Fibroblast of skin of abdomen (primary cell): ENCODE results near the gene TRAPPC13. TPM values are rescaled to one million over a fixed set of nuclear protein-coding genes. Genes with fewer than 3 reads are reported as not detected.
A peak's percentile ranks its signal among the peaks of the same experiment; 100 is the strongest.
"Not testable (repeated sequence)": the region's sequence is repeated elsewhere in the genome, so short reads cannot be mapped to it uniquely, and the experiment has no call there.

Experiments used
- DNase-seq: peaks from one replicate; pipeline ENCODE4 v3.0.0-alpha.2; 2013
- polyA plus RNA-seq, 2 experiments: library from polyadenylated mRNA; unstranded; fragments of 120-200 nt; gene quantifications; one replicate each; pipeline ENCODE4 v1.2.1, GENCODE V29; 2013; ENCODE audit not compliant: insufficient read length in 2 of 2

The TRAPPC13 gene
- 15.4 TPM for polyA plus RNA-seq (2013, experiment 1 of 2; ENCODE audit: insufficient read length)
- 15.3 TPM for polyA plus RNA-seq (2013, experiment 2 of 2; ENCODE audit: insufficient read length)

DNA sequence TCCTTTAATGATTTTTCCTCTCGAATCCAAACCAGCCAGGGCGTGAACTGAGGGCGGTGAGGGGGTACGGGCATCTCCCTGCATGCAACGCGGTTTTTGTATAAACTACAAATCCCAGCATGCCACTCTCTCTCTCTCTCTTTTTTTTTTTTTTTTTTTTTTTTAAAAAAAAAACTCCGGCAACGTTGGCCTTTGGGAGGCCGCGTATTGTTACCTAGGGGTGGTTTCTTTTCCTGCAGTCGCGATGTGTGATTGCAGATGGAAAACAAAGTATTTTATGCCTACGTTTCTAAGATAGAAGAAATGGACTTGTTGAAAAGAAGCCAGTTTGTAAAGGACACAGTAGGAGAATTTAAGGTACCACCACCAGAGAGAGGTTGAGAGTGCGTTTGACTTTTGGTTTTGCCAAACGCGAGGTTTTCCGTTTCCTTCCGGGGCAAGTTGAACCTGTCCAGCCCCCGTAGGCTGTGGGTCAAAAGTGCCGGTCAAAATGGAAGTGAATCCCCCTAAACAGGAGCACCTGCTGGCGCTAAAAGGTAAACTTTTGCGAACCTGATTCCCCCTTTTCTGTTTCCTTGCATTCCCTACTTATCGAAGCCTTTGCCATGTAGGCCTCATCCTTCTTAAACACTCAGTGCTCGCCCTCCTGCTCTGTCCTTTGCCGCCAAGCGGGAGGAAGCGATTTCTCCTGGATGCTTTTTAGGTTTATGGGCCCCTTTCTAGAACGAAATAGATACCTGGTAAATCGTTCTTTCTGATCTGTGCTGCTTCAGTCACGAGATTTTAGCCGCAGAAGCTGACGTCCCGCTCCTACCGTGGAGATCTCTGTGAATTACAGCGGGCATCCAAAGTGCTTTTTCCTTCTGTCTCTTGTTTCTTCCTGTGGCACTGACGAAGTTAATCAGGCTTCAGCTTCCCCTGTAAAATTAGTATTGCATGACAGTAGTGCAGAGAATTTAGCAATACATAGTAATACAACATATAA is at the start of gene TRAPPC13, which contains the start of gene SHLD3:
TSS of gene TRAPPC13 (plus strand) at position 457 of the 985 bp plus-strand sequence. CDS start at position 491, 34 bp downstream.
TSS of gene SHLD3 (plus strand) at position 457 of the 985 bp plus-strand sequence. CDS start 4,561 bp downstream, outside the sequence.
- peak; percentile 88 for DNase-seq

- DNase-seq, result no peak
These were observed 47.7 kb upstream of the TRAPPC13 start for GRCh38 chr5:65577141-65577540.

- no peak for DNase-seq
These were observed 36.1 kb upstream of the TRAPPC13 start for GRCh38 chr5:65588694-65589093.

DNA sequence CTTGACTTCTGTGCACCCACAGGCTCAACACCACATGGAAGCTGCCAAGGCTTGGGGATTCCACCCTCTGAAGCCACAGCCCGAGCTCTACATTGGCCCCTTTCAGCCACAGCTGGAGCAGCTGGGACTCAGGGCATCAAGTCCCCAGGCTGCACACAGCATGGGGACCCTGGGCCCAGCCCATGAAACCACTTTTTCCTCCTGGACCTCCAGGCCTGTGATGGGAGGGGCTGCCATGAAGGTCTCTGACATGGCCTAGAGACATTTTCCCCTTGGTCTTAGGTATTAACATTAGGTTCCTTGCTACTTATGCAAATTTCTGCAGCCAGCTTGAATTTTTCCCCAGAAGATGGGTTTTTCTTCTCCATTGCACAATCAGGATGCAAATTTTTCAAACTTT is 23.1 kb upstream of the TRAPPC13 start:
- DNase-seq, result not testable (repeated sequence)

GRCh38 chr5:65611524-65611923 is 13.3 kb upstream of the TRAPPC13 start:
- DNase-seq, result no peak

GRCh38 chr5:65612298-65612907 is 12.4 kb upstream of the TRAPPC13 start:
- no peak for DNase-seq

- no peak for DNase-seq
These were observed 4.8 kb upstream of the TRAPPC13 start for GRCh38 chr5:65620021-65620420.

GRCh38 chr5:65621961-65622360 is 2.9 kb upstream of the TRAPPC13 start:
- not testable (repeated sequence) for DNase-seq

- DNase-seq, result no peak
These were observed 1.3 kb upstream of the TRAPPC13 start for GRCh38 chr5:65623482-65623881.

GRCh38 chr5:65624025-65624570 is 729 bp upstream of the TRAPPC13 start, which contains the start of gene TRIM23:
TRIM23 (minus strand) TSS chr5:65624333; CDS start chr5:65624274, 59 bp downstream.
- DNase-seq, result peak; percentile 93

- no peak for DNase-seq
These were observed 916 bp downstream of the TRAPPC13 start for GRCh38 chr5:65625743-65626142.

- no peak for DNase-seq
These were observed 6.2 kb downstream of the TRAPPC13 start for GRCh38 chr5:65630981-65631380.

DNA sequence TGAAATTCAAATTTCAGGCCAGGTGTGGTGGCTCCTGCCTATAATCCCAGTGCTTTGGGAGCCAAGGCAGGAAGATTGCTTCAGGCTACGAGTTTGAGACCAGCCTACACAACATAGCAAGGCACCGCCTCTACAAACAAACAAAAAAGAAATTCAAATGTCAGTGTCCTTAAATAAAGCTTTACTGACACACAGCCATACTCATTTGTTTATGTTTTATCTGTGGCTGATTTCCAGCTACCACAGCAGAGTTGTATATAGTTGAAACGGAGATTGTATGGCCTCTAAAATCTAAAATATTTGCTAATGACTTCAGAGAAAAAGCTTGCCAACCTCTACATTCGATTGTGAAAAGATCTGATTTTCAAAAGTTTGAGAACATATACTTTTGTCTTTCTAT is 15.4 kb downstream of the TRAPPC13 start:
- no peak for DNase-seq

- DNase-seq, result no peak
These were observed 22.1 kb downstream of the TRAPPC13 start for GRCh38 chr5:65646938-65647337.

DNA sequence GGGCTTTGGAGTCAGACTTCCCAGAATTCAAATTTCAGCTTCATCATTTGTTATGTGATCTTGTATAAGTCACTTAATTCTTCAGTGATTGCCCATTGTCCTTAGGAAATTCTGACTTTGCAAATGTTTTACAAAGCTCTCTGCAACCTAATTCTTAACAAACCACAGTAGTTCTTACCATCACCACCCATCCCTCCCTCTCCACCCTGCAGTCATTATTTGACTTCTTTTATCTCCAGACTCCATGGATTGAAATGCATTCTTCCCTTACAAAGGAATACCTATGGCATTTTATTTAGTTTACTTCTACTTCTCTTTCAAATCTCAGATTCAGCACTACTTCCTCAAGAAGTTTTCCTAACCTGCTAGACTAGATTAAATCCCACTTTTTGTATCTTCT is 23.1 kb downstream of the TRAPPC13 start:
- DNase-seq, result no peak

- DNase-seq, result no peak
These were observed 26.3 kb downstream of the TRAPPC13 start for GRCh38 chr5:65651144-65651543.

DNA sequence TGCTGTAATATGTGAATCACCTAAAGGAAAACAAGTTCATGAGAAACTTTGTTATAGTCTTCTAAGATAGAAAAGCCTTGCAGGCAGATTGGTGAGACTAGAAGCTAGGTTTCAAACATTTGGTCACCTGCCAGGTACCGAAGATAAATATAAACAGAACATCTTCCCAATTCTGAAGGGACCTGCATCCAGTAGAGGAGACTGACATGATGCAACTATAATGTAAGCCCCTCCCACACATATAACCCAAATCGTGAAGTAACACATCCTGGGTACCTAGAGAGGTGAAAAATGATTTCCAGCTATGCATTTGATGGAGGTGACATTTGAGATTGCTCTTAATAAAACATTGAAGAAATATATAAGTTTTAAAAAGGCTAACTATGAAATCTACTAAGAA is 29.9 kb downstream of the TRAPPC13 start:
- DNase-seq, result no peak

GRCh38 chr5:65663804-65664521 is 39.1 kb downstream of the TRAPPC13 start:
- DNase-seq, result peak; percentile 33

DNA sequence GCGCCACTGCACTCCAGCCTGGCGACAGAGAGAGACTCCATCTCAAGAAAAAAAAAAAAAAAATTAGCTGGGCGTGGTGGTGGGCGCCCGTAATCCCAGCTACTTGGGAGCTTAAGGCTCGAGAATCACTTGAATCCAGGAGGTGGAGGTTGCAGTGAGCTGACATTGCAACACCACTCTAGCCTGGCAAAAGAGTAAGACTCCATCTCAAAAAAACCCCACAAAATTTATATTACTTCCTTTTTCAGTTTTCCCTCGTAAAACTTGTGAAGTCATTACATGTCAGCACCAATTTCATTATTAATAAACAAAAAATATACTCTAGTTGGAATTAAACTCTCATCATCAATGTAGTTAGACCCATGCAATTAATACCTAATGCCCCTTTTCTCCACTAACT is 43.9 kb downstream of the TRAPPC13 start:
- no peak for DNase-seq

DNA sequence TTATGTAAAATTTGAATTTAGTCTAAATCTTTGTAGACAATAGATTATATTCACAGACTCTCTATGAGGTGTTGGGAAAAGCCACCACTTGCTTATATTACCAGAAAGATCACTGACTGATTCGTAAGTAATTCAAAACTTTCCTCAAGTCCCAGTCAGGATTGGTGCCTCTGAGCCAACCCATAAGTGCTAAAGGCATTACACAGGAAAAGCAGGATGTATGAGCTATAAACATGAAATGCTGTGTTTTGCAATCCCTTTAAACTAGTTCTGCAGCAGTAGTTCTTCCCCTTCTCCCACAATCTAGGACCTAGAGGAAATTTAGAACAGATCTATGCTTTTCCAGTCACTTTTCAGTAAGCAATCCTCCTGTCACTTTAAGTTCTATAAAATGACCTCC is 48.0 kb downstream of the TRAPPC13 start:
- peak; percentile 48 for DNase-seq

DNA sequence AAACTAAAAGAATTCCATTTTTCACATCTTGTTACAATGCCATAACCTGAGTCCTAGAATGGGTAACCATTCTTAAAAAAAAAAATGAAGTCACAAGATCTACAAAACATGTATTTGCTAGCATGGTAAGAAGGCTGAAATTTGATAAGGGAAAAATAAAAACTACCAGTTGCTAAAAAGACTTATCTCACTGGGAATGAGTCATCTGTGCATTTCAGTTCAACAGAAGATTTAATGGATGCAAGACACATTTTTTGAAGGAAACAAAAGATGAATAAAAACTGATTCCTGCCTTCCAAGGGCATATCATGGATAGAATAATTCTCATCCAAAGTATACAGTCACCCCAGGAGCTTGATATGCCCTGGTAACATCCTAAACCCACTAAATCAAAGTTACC is 49.9 kb downstream of the TRAPPC13 start:
- no peak for DNase-seq

DNA sequence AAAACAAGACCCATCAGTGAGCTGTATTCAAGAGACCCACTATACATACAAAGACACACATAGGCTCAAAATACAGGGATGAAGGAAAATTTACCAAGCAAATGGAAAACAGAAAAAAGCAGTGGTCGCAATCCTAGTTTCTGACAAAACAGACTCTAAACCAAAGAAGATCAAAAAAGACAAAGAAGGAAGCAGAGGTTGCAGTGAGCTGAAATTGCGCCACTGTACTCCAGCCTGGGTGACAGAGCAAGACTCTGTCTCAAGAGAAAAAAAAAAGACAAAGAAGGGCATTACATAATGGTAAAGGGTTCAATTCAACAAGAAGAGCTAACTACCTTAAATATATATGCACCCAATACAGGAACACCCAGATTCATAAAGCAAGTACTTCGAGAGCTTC is 51.2 kb downstream of the TRAPPC13 start:
- DNase-seq, result not testable (repeated sequence)
